Neuronal stem cell (in vitro differentiated cells): ENCODE measurements around the gene CEL.
"Not testable (repeated sequence)": the region's sequence is repeated elsewhere in the genome, so short reads cannot be mapped to it uniquely, and the experiment has no call there.

Experiments used
- DNase-seq: peaks from one replicate; pipeline ENCODE4 v3.0.0-alpha.2; 2013; ENCODE audit warnings: low spot score
- H2AFZ ChIP-seq: one replicate; pipeline ENCODE4 v1.6.1; 2013; ENCODE audit warnings: mild to moderate bottlenecking, low read length, inconsistent platforms
- H2AK5ac ChIP-seq: 2 replicates; pipeline ENCODE4 v1.6.1; 2013; ENCODE audit warnings: low read depth, mild to moderate bottlenecking, inconsistent platforms, low read length, moderate library complexity, mixed read lengths
- H2BK120ac ChIP-seq: 2 replicates; pipeline ENCODE4 v1.6.1; 2013; ENCODE audit warnings: low read depth, mild to moderate bottlenecking, inconsistent platforms, low read length, moderate library complexity, mixed read lengths
- H2BK12ac ChIP-seq: one replicate; pipeline ENCODE4 v1.6.1; 2013; ENCODE audit warnings: low read length, inconsistent platforms
- H2BK15ac ChIP-seq: 2 replicates; pipeline ENCODE4 v1.6.1; 2013; ENCODE audit warnings: mild to moderate bottlenecking, low read length, inconsistent platforms, mixed read lengths
- H2BK5ac ChIP-seq: one replicate; pipeline ENCODE4 v1.6.1; 2013; ENCODE audit warnings: inconsistent platforms, mild to moderate bottlenecking, low read length, moderate library complexity
- H3K14ac ChIP-seq: one replicate; pipeline ENCODE4 v1.6.1; 2013; ENCODE audit warnings: low read length, inconsistent platforms
- H3K18ac ChIP-seq: 2 replicates; pipeline ENCODE4 v1.6.1; 2013; ENCODE audit warnings: low read length, inconsistent platforms
- H3K23ac ChIP-seq: 2 replicates; pipeline ENCODE4 v1.6.1; 2013; ENCODE audit warnings: low read depth, mild to moderate bottlenecking, mixed read lengths, low read length, inconsistent platforms; ENCODE audit not compliant: poor library complexity
- H3K27ac ChIP-seq: replicated peaks from 3 replicates; pipeline ENCODE4 v1.5.1; 2013; ENCODE audit warnings: low read length, inconsistent platforms
- H3K27me3 ChIP-seq, 3 experiments: 2 replicates each; pipeline ENCODE4 v1.6.1; 2013; ENCODE audit warnings: low read length in 3 of 3, mild to moderate bottlenecking in 2 of 3, inconsistent platforms in 1 of 3, low read depth in 1 of 3, mixed read lengths in 1 of 3, moderate library complexity in 1 of 3; ENCODE audit not compliant: control insufficient read depth in 3 of 3, insufficient read depth in 3 of 3
- H3K36me3 ChIP-seq, 2 donors: replicated peaks in 1 of 2; 2 replicates each; pipeline ENCODE4 v1.6.1; 2013; ENCODE audit warnings: low read length in 2 of 2; ENCODE audit not compliant: control insufficient read depth in 2 of 2, insufficient read depth in 2 of 2
- H3K4ac ChIP-seq: 2 replicates; pipeline ENCODE4 v1.6.1; 2013; ENCODE audit warnings: inconsistent platforms, mild to moderate bottlenecking, low read length, moderate library complexity
- H3K4me1 ChIP-seq, 2 donors: 1 replicate in 1 of 2; 2 replicates in 1 of 2; pipeline ENCODE4 v1.6.1; 2013; ENCODE audit warnings: low read length in 2 of 2, low read depth in 1 of 2; ENCODE audit not compliant: control insufficient read depth in 2 of 2, insufficient read depth in 1 of 2
- H3K4me2 ChIP-seq: one replicate; pipeline ENCODE4 v1.6.1; 2013; ENCODE audit warnings: mild to moderate bottlenecking, low read length, inconsistent platforms; ENCODE audit not compliant: insufficient read depth, poor library complexity, severe bottlenecking
- H3K4me3 ChIP-seq, 2 donors: 2 replicates each; pipeline ENCODE4 v1.5.1; 2013; ENCODE audit warnings: low read length in 2 of 2, mild to moderate bottlenecking in 2 of 2, inconsistent platforms in 1 of 2, moderate library complexity in 1 of 2
- H3K79me1 ChIP-seq: one replicate; pipeline ENCODE4 v1.6.1; 2013; ENCODE audit warnings: low read depth, mild to moderate bottlenecking, inconsistent platforms, low read length, moderate library complexity
- H3K9ac ChIP-seq: one replicate; pipeline ENCODE4 v1.6.1; 2013; ENCODE audit warnings: mild to moderate bottlenecking, low read depth, low read length, inconsistent platforms; ENCODE audit not compliant: poor library complexity
- H3K9me3 ChIP-seq, 2 donors: replicated peaks in 1 of 2; 2 replicates each; pipeline versions ENCODE3 to v1.6.1; 2013; ENCODE audit warnings: low read length in 2 of 2, mild to moderate bottlenecking in 2 of 2, inconsistent platforms in 1 of 2, low read depth in 1 of 2, mixed read lengths in 1 of 2, moderate library complexity in 1 of 2; ENCODE audit not compliant: control insufficient read depth in 2 of 2, insufficient read depth in 1 of 2
- H4K8ac ChIP-seq: one replicate; pipeline ENCODE4 v1.6.1; 2013; ENCODE audit warnings: low read depth, mild to moderate bottlenecking, inconsistent platforms, low read length, moderate library complexity
- H4K91ac ChIP-seq: one replicate; pipeline ENCODE4 v1.6.1; 2013; ENCODE audit warnings: low read length, low read depth, mild to moderate bottlenecking, inconsistent platforms; ENCODE audit not compliant: poor library complexity
- WGBS, 2 donors: extraction: QIAGEN DNeasy Blood & Tissue Kit; methylation state at CpG; one replicate each; pipeline ENCODE4 v1.1.7; 2013; ENCODE audit warnings: missing lambda C conversion rate in 2 of 2, mixed read lengths in 1 of 2; ENCODE audit not compliant: insufficient read length in 2 of 2, insufficient replicate concordance in 1 of 2; ENCODE audit errors: extremely low coverage in 2 of 2; 5-methylcytosine and 5-hydroxymethylcytosine counted together

Gene CEL

DNA sequence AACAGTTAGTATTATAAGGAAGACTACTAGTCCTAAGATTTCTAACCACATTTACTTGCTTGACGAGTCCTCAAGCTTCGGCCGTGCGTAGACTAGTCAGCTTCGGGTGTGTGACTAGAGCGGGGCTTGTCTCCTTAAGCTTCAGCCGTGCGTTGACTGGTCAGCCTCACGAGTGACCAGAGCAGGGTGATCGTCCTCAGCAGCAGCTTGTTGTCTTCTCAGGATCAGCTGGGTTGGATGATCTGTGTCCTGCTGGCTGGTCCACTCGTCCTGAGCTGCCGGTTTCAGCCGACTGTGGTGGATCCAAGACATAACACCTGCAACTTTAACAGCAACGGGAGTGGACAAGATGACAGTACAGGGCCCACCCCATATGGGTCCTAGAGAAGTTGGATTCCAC is 16.7 kb downstream of the CEL start:
- H3K27ac ChIP-seq, result no peak overlapping the region
- H2AK5ac ChIP-seq, result no peak overlapping the region
- no peaks in the 10 kb centered on the region for H3K79me1 ChIP-seq
- no peak overlapping the region for H3K14ac ChIP-seq
- H2BK120ac ChIP-seq, result no peak overlapping the region
- no peak overlapping the region for H2BK12ac ChIP-seq
- no peak overlapping the region for H4K8ac ChIP-seq
- no peak overlapping the region for H2AFZ ChIP-seq
- H2BK15ac ChIP-seq, result no peak overlapping the region
- no peak overlapping the region for H3K4ac ChIP-seq
- H3K9me3 ChIP-seq, result no peaks in the 10 kb centered on the region
- no peak overlapping the region for H3K9ac ChIP-seq
- no peak overlapping the region for H2BK5ac ChIP-seq
- H3K4me3 ChIP-seq, result no peak overlapping the region
- no peak overlapping the region for H3K4me2 ChIP-seq
- H3K18ac ChIP-seq, result peak overlapping the region; percentile 63
- H3K36me3 ChIP-seq, result no peaks in the 10 kb centered on the region
- no peak overlapping the region for H3K23ac ChIP-seq
- H3K4me1 ChIP-seq, result peaks cover 0 to 8% of the 10 kb centered on the region in 2 donors
- no peak for DNase-seq
- H4K91ac ChIP-seq, result no peak overlapping the region
- WGBS, 2 donors, result no CpG with 5 or more reads among the region's 14 CpGs
- peaks cover 0 to 9% (median 0%) of the 10 kb centered on the region in 3 experiments for H3K27me3 ChIP-seq

DNA sequence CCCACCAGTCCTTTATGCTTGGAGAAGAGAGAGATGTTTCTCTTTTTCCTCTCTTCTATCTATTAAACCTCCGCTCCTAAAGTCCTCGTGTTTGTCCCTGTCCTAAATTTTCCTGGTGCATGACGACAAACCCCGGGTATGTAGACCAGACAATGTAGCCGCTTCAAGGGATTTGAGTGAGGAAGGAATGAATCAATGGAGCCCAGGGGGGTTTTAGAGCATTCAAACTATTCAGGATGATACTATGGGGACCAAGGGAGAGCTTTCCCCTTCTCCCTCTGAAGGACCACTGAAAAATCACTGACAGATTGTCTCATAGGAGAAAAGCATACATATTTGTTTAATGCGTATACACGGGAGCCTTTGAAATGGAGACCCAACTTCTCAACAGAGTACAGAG is 18.4 kb downstream of the CEL start:
- no peak overlapping the region for H4K8ac ChIP-seq
- no peaks in the 10 kb centered on the region for H3K79me1 ChIP-seq
- H3K9ac ChIP-seq, result no peak overlapping the region
- H2BK120ac ChIP-seq, result no peak overlapping the region
- H2AFZ ChIP-seq, result peak overlapping the region; percentile 5
- H3K18ac ChIP-seq, result no peak overlapping the region
- H2BK12ac ChIP-seq, result no peak overlapping the region
- H3K27me3 ChIP-seq, result peaks cover 0 to 9% (median 0%) of the 10 kb centered on the region in 3 experiments
- H2BK5ac ChIP-seq, result no peak overlapping the region
- H3K4me3 ChIP-seq, result no peak overlapping the region
- no peak for DNase-seq
- H3K9me3 ChIP-seq, result no peaks in the 10 kb centered on the region
- H3K27ac ChIP-seq, result no peak overlapping the region
- H2AK5ac ChIP-seq, result no peak overlapping the region
- H2BK15ac ChIP-seq, result no peak overlapping the region
- no peak overlapping the region for H3K23ac ChIP-seq
- H3K4ac ChIP-seq, result no peak overlapping the region
- no peak overlapping the region for H4K91ac ChIP-seq
- H3K36me3 ChIP-seq, result no peaks in the 10 kb centered on the region
- WGBS, 2 donors, result no CpG with 5 or more reads among the region's 7 CpGs
- H3K4me2 ChIP-seq, result no peak overlapping the region
- H3K4me1 ChIP-seq, result peaks cover 0 to 8% of the 10 kb centered on the region in 2 donors
- H3K14ac ChIP-seq, result no peak overlapping the region

DNA sequence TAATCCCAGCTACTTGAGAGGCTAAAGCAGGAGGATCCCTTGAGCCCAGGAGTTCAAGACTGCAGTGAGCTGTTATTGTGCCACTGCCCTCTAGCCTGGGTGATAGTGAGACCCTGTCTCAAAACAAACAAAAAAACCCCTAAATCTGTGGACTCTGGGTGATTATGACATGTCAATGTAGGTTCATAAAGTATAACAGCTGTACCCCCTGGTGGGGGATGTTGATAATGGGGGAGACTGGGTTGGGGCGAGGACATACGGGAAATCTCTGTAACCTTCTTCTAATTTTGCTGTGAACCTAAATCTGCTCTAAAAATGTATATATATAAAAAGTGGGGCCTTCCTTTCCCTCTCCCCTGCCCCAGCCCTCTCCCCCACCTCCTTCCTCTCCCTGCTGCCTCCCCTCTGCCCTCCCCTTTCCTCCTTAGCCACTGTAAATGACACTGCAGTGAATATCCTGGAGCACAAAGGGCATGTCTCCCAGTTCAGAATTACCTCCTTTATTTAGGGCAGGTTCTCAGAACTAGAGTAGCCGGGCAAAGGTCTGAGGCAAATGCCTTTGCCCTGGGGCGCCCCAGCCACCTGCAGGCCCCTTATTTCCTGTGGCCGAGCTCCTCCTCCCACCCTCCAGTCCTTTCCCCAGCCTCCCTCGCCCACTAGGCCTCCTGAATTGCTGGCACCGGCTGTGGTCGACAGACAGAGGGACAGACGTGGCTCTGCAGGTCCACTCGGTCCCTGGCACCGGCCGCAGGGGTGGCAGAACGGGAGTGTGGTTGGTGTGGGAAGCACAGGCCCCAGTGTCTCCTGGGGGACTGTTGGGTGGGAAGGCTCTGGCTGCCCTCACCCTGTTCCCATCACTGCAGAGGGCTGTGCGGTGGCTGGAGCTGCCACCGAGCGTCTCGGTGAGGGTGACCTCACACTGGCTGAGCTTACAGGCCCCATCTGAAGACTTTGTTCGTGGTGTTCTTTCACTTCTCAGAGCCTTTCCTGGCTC is 19.3 kb downstream of the CEL start:
- H3K27ac ChIP-seq, H2BK15ac ChIP-seq: not testable (repeated sequence)
- no CpG with 5 or more reads among the region's 18 CpGs for WGBS, 2 donors

DNA sequence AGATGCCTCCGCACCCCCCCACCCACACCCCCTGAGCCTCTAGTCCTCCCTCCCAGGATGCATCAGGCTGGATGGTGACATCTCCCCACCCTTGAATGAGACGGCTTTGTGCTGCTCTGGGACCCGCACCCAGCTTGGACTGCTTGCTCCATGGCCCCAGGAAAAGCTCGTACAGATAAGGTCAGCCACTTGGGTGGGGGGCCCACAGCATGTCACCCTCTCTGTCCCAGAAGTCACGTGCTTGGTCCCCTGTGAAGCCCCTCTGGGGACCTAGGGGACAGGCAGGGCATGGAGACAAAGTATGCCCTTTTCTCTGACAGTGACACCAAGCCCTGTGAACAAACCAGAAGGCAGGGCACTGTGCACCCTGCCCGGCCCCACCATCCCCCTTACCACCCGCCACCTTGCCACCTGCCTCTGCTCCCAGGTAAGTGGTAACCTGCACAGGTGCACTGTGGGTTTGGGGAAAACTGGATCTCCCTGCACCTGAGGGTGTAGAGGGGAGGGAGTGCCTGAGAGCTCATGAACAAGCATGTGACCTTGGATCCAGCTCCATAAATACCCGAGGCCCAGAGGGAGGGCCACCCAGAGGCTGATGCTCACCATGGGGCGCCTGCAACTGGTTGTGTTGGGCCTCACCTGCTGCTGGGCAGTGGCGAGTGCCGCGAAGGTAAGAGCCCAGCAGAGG is 20.3 kb downstream of the CEL start:
- H2BK120ac ChIP-seq, DNase-seq, H3K23ac ChIP-seq, H3K4me1 ChIP-seq, H3K4me2 ChIP-seq, H3K9ac ChIP-seq, H3K79me1 ChIP-seq, H3K4ac ChIP-seq, H4K8ac ChIP-seq, H3K9me3 ChIP-seq, H3K36me3 ChIP-seq, H3K4me3 ChIP-seq, H2BK12ac ChIP-seq, H2AK5ac ChIP-seq, H3K27me3 ChIP-seq, H3K14ac ChIP-seq, H3K27ac ChIP-seq, H2BK5ac ChIP-seq: not testable (repeated sequence)
- H2BK15ac ChIP-seq, result peak overlapping the region; percentile 49
- H4K91ac ChIP-seq, result peak overlapping the region; percentile 79
- peak overlapping the region; percentile 38 for H2AFZ ChIP-seq
- no CpG with 5 or more reads among the region's 12 CpGs for WGBS, 2 donors
- H3K18ac ChIP-seq, result peak overlapping the region; percentile 70

More for the DNA sequence above, 19.3 kb downstream of the CEL start:
- H3K23ac ChIP-seq, DNase-seq, H3K4me3 ChIP-seq, H2BK5ac ChIP-seq, H3K14ac ChIP-seq, H4K91ac ChIP-seq, H2BK120ac ChIP-seq, H3K79me1 ChIP-seq, H4K8ac ChIP-seq, H3K9ac ChIP-seq, H3K9me3 ChIP-seq, H2AK5ac ChIP-seq, H2BK12ac ChIP-seq, H3K4me1 ChIP-seq, H3K4me2 ChIP-seq, H3K36me3 ChIP-seq, H3K18ac ChIP-seq, H3K27me3 ChIP-seq, H3K4ac ChIP-seq: not testable (repeated sequence)
- H2AFZ ChIP-seq, result peak overlapping the region; percentile 38
